HepG2 (cell line): ENCODE data around the gene TOLLIP. TPM values are rescaled to one million over a fixed set of nuclear protein-coding genes. Genes with fewer than 3 reads are reported as not detected.

ENCODE experiments used
- ATAC-seq: fragments of 200-7000 bp; cut with Tn5 transposase; 3 replicates; pipeline ENCODE4 v1.9.1; 2020; ENCODE audit warnings: mild to moderate bottlenecking, moderate library complexity
- BruUV-seq: library from RNA; stranded (reverse); fragments of 400-500 nt; replicated peaks from 2 replicates; lab custom pipeline; 2021; lab: Mats Ljungman, UMichigan
- CTCF ChIA-PET: fragments of 300-600 bp; formaldehyde crosslinking; extraction: SDS; loops from one replicate; lab custom pipeline; 2021; ENCODE audit warnings: low total read pairs, inconsistent platforms, low intra/inter-chr PET ratio; lab: Yijun Ruan, JAX
- POLR2A ChIA-PET: fragments of 350-600 bp; sonication (Branson Sonifier 250); formaldehyde crosslinking; loops from one replicate; lab custom pipeline; 2020; ENCODE audit warnings: antibody characterized with exemption, inconsistent platforms; lab: Yijun Ruan, JAX
- DNase-seq: peaks from one replicate; pipeline ENCODE4 v3.0.0-alpha.2; 2015; ENCODE audit warnings: low spot score
- FAIRE-seq: peaks from 3 replicates; lab custom pipeline; 2011; peaks lifted over from hg19 to GRCh38; lab: Jason Lieb, UNC
- H2AFZ ChIP-seq: one replicate; pipeline ENCODE4 v1.6.1; 2011; ENCODE audit warnings: low read length, inconsistent platforms
- H3K27ac ChIP-seq: fragments of 300-600 bp; 3 replicates; pipeline ENCODE4 v1.8.0; 2011; ENCODE audit warnings: mixed run types, mild to moderate bottlenecking, mixed read lengths, low read length, inconsistent platforms; ENCODE audit not compliant: insufficient read depth; ENCODE audit errors: extremely low read length
- H3K27me3 ChIP-seq, 2 experiments: fragments of 200-600 bp in 1 of 2; 2 replicates in 1 of 2; 3 replicates in 1 of 2; pipeline versions ENCODE4 v1.6.0 to v1.8.0; 2011; ENCODE audit warnings: low read length in 2 of 2, mild to moderate bottlenecking in 2 of 2, moderate library complexity in 2 of 2, inconsistent platforms in 1 of 2; ENCODE audit not compliant: insufficient read depth in 2 of 2, control insufficient read depth in 1 of 2
- H3K36me3 ChIP-seq, 2 experiments: fragments of 200-600 bp in 1 of 2; replicated peaks in 1 of 2; 2 replicates in 1 of 2; 3 replicates in 1 of 2; pipeline versions ENCODE4 v1.5.1 to v1.8.0; 2011; ENCODE audit warnings: low read length in 2 of 2, inconsistent platforms in 1 of 2; ENCODE audit not compliant: insufficient read depth in 2 of 2, control insufficient read depth in 1 of 2
- H3K4me1 ChIP-seq: 2 replicates; pipeline ENCODE4 v1.5.1; 2012; ENCODE audit warnings: low read length, inconsistent platforms; ENCODE audit not compliant: insufficient read depth
- H3K4me2 ChIP-seq: 2 replicates; pipeline ENCODE4 v1.6.0; 2011; ENCODE audit warnings: low read depth, low read length, inconsistent platforms
- H3K4me3 ChIP-seq, 3 experiments: fragments of 200-600 bp in 1 of 3; sonication (generic), shearing (Covaris generic) in 1 of 3; replicated peaks in 1 of 3; 2 replicates each; pipeline ENCODE4 v1.5.1; 2011 to 2016; ENCODE audit warnings: low read length in 3 of 3, inconsistent platforms in 2 of 3, low read depth in 2 of 3, mild to moderate bottlenecking in 2 of 3, control low read depth in 1 of 3, mixed read lengths in 1 of 3; ENCODE audit not compliant: insufficient read depth in 1 of 3
- H3K79me2 ChIP-seq: one replicate; pipeline ENCODE4 v1.6.1; 2011; ENCODE audit warnings: low read length, inconsistent platforms; ENCODE audit not compliant: insufficient read depth
- H3K9ac ChIP-seq: 2 replicates; pipeline ENCODE4 v1.6.0; 2011; ENCODE audit warnings: mild to moderate bottlenecking, low read depth, low read length, inconsistent platforms; ENCODE audit not compliant: insufficient read depth
- H3K9me3 ChIP-seq: 2 replicates; pipeline ENCODE4 v1.5.1; 2012; ENCODE audit warnings: mild to moderate bottlenecking, low read length
- H4K20me1 ChIP-seq: 2 replicates; pipeline ENCODE4 v1.6.0; 2011; ENCODE audit warnings: inconsistent platforms, mild to moderate bottlenecking, low read length, moderate library complexity; ENCODE audit not compliant: insufficient read depth
- ERF ChIP-seq: IDR thresholded peaks from 2 replicates; pipeline ENCODE4 v1.6.1; 2018; ENCODE audit warnings: missing biosample characterization, missing genetic modification reagents
- IKZF4 ChIP-seq: sonication (generic); formaldehyde crosslinking; IDR thresholded peaks from 2 replicates; pipeline ENCODE4 v1.5.1; 2020; ENCODE audit warnings: borderline replicate concordance, mild to moderate bottlenecking, low read depth, missing genetic modification reagents; ENCODE audit errors: not compliant biosample characterization
- KDM5B ChIP-seq: sonication (generic); formaldehyde crosslinking; IDR thresholded peaks from 2 replicates; pipeline ENCODE4 v1.4.0; 2020; ENCODE audit warnings: missing genetic modification reagents, mild to moderate bottlenecking, borderline replicate concordance
- SATB2 ChIP-seq: sonication (generic); formaldehyde crosslinking; IDR thresholded peaks from 2 replicates; pipeline ENCODE4 v1.5.0; 2020; ENCODE audit warnings: missing genetic modification reagents
- ZFYVE20 ChIP-seq: sonication (generic); formaldehyde crosslinking; IDR thresholded peaks from 2 replicates; pipeline ENCODE4 v1.8.0; 2023; ENCODE audit warnings: low read depth, mild to moderate bottlenecking, moderate library complexity, missing genetic modification reagents, borderline replicate concordance
- ZNF24 ChIP-seq: fragments of 450-650 bp; IDR thresholded peaks from 2 replicates; pipeline ENCODE4 v1.6.1; 2017; ENCODE audit warnings: antibody characterized with exemption, mild to moderate bottlenecking
- ZNF432 ChIP-seq: sonication (generic); formaldehyde crosslinking; IDR thresholded peaks from 2 replicates; pipeline ENCODE4 v1.5.0; 2020; ENCODE audit warnings: missing genetic modification reagents, mild to moderate bottlenecking, borderline replicate concordance
- ZNF558 ChIP-seq: sonication (generic); formaldehyde crosslinking; IDR thresholded peaks from 2 replicates; pipeline ENCODE4 v1.9.0; 2022; ENCODE audit warnings: mild to moderate bottlenecking, missing genetic modification reagents, borderline replicate concordance
- ZNF776 ChIP-seq: sonication (generic); formaldehyde crosslinking; IDR thresholded peaks from 2 replicates; pipeline ENCODE4 v1.4.0; 2020; ENCODE audit warnings: mild to moderate bottlenecking, missing genetic modification reagents
- WGBS: methylation state at CpG from one replicate; pipeline ENCODE4 v1.1.6; 2017; ENCODE audit warnings: low lambda C conversion rate; 5-methylcytosine and 5-hydroxymethylcytosine counted together
- in situ Hi-C: cut with HindIII; loops from 2 replicates; pipeline ENCODE4 v1.10.0; 2017; ENCODE audit warnings: low pct_unique_long_range_greater_than_20kb; ENCODE audit not compliant: extremely low pct_ligation_motif_present
- intact Hi-C: fragments of 100-400 bp; cut with micrococcal nuclease; formaldehyde crosslinking; loops from one replicate; pipeline ENCODE4 v1.10.0; 2022; ENCODE audit not compliant: unreplicated experiment
- polyA plus RNA-seq, 8 experiments: library from polyadenylated mRNA; depleted of rRNA in 3 of 8; stranded (reverse) in 7 of 8; unstranded in 1 of 8; fragments of >200 nt; fragmentation: Illumina TruSeq in 4 of 8; extraction: Trizol in 4 of 8; gene quantifications; 2 replicates each; pipeline versions ENCODE4 v1.2.1 to v1.2.3, GENCODE V29; 2011 to 2016; ENCODE audit warnings: low read depth in 4 of 8, missing spikeins in 1 of 8, mixed read lengths in 1 of 8; ENCODE audit not compliant: insufficient read depth in 1 of 8
- total RNA-seq, 5 experiments: library from RNA; depleted of rRNA; stranded (reverse); fragments of >200 nt; fragmentation: Illumina TruSeq; extraction: Trizol; gene quantifications; 2 replicates each; pipeline ENCODE4 v1.2.3, GENCODE V29; 2016; ENCODE audit warnings: low read depth in 1 of 5

The TOLLIP gene
- total and polyA plus RNA-seq, 2 of the 13 experiments (the other 11 are each of a cell fraction or from before 2014, with no cell fraction given) = 25.9 to 47.5 TPM

- no peak for TF ChIP-seq IKZF4
- TF ChIP-seq SATB2 (CRISPR knock-in tag) = no peak
- TF ChIP-seq ZNF776 (CRISPR knock-in tag) = no peak
- no peak for TF ChIP-seq ZNF432
- TF ChIP-seq ZNF558 (CRISPR knock-in tag) = no peak
- TF ChIP-seq ERF (CRISPR knock-in tag) = no peak
- TF ChIP-seq KDM5B = no peak
- no peak for TF ChIP-seq ZFYVE20 (CRISPR knock-in tag)
Observed at GRCh38 chr11:1338201-1339065, 29.0 kb upstream of the TOLLIP start (continued).

GRCh38 chr11:1337647-1338007 lies 28.2 kb upstream of the TOLLIP start:
- DNase-seq (no peak), ATAC-seq (no peak), FAIRE-seq (no peak)
- TF ChIP-seq ZNF24 = no peak
- in situ Hi-C loops = no loop called here
- no peaks in the 10 kb centered on the region for H3K36me3 ChIP-seq
- BruUV-seq = no TSS peak
- H3K4me2 ChIP-seq = no peak overlapping the region
- no peaks in the 10 kb centered on the region for H4K20me1 ChIP-seq
- peaks cover 0 to 11% of the 10 kb centered on the region in 2 experiments; a peak in 1 of 5 replicates for H3K27me3 ChIP-seq
- peaks cover 35% of the 10 kb centered on the region for H3K4me1 ChIP-seq
- H2AFZ ChIP-seq = no peak overlapping the region
- H3K79me2 ChIP-seq = no peaks in the 10 kb centered on the region
- no peak overlapping the region for H3K27ac ChIP-seq
- ChIA-PET POLR2A (no interaction called here), CTCF (no interaction called here)
- intact Hi-C loops = no loop called here
- WGBS = 52% methylated on average over 5 of the region's 25 CpGs
- no peaks in the 10 kb centered on the region for H3K9me3 ChIP-seq
- no peak overlapping the region for H3K4me3 ChIP-seq
- no peak overlapping the region for H3K9ac ChIP-seq
